ENCODE measurements around the gene PANK1.

- TF ChIP-seq, protein P1, sequence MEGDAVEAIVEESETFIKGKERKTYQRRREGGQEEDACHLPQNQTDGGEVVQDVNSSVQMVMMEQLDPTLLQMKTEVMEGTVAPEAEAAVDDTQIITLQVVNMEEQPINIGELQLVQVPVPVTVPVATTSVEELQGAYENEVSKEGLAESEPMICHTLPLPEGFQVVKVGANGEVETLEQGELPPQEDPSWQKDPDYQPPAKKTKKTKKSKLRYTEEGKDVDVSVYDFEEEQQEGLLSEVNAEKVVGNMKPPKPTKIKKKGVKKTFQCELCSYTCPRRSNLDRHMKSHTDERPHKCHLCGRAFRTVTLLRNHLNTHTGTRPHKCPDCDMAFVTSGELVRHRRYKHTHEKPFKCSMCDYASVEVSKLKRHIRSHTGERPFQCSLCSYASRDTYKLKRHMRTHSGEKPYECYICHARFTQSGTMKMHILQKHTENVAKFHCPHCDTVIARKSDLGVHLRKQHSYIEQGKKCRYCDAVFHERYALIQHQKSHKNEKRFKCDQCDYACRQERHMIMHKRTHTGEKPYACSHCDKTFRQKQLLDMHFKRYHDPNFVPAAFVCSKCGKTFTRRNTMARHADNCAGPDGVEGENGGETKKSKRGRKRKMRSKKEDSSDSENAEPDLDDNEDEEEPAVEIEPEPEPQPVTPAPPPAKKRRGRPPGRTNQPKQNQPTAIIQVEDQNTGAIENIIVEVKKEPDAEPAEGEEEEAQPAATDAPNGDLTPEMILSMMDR (IDR thresholded peaks at IDR 0.05) = no peak
- no peak for TF ChIP-seq ZFX (IDR thresholded peaks at IDR 0.05; ENCODE audit: borderline replicate concordance)
These were observed 38.8 kb upstream of the PANK1 start for GRCh38 chr10:89683883-89684282.
